Subcutaneous adipose tissue (tissue), 4 donors: ENCODE measurements around the gene SAP30L. TPM values are rescaled to one million over a fixed set of nuclear protein-coding genes. Genes with fewer than 3 reads are reported as not detected.

ENCODE experiments used
- total RNA-seq, 4 donors: library from RNA; depleted of rRNA; stranded (reverse); fragments of >200 nt; gene quantifications; one replicate each; pipeline ENCODE4 v1.1.0, GENCODE V29; 2016
- TF ChIP-seq, protein P1 (sequence below): fragments of 450-650 bp; IDR thresholded peaks from one replicate; pipeline ENCODE4 v1.5.1; 2016; ENCODE audit warnings: low read depth, mild to moderate bottlenecking, control low read depth, antibody characterized with exemption, moderate library complexity

The SAP30L gene, protein sequence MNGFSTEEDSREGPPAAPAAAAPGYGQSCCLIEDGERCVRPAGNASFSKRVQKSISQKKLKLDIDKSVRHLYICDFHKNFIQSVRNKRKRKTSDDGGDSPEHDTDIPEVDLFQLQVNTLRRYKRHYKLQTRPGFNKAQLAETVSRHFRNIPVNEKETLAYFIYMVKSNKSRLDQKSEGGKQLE
- total RNA-seq: 10 to 100 TPM; 22.2 to 43.6 (median 27.6) TPM

DNA sequence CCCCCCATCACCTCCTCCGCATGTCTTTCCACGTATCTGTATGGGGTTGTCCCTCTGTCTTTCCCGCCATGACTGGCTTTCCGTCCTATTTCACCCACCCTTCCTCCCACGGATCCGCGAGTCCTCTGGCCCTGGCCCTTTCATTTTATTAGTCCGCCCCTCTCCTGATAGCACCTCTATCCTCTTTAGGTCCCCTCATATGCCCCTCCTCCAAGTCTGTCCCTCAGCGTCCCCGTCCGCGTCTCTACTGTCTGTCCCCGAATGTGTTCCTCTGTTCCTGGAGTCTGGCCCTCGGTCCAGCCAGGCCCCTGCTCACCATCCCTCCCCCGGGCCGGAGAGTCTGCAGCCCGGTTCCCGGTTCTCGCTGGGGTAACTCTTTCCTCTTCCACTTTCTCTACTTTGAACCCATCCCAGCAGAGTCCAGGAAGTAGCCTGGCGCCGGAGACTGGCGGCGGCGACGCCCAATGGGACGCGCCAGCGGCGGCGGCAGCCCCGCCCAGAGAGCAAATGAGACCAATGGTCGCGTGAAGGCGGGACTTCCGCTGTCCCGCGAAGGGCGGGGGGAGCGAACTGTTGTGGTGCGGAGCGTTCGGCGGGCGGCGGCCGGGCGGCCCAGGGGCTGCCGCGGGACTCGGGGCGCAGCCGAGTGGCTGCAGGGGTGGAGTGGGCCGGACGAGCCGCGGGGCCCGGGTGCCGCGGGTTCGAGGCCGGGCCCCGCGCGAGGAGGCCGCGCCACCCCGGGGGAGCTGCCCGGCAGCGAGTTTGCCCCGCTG, at the start of gene SAP30L:
Gene SAP30L (plus strand): TSS at position 576 of the 773 bp plus-strand sequence. CDS start 608 bp downstream, outside the sequence.
- TF ChIP-seq, protein P1, sequence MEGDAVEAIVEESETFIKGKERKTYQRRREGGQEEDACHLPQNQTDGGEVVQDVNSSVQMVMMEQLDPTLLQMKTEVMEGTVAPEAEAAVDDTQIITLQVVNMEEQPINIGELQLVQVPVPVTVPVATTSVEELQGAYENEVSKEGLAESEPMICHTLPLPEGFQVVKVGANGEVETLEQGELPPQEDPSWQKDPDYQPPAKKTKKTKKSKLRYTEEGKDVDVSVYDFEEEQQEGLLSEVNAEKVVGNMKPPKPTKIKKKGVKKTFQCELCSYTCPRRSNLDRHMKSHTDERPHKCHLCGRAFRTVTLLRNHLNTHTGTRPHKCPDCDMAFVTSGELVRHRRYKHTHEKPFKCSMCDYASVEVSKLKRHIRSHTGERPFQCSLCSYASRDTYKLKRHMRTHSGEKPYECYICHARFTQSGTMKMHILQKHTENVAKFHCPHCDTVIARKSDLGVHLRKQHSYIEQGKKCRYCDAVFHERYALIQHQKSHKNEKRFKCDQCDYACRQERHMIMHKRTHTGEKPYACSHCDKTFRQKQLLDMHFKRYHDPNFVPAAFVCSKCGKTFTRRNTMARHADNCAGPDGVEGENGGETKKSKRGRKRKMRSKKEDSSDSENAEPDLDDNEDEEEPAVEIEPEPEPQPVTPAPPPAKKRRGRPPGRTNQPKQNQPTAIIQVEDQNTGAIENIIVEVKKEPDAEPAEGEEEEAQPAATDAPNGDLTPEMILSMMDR: no peak

DNA sequence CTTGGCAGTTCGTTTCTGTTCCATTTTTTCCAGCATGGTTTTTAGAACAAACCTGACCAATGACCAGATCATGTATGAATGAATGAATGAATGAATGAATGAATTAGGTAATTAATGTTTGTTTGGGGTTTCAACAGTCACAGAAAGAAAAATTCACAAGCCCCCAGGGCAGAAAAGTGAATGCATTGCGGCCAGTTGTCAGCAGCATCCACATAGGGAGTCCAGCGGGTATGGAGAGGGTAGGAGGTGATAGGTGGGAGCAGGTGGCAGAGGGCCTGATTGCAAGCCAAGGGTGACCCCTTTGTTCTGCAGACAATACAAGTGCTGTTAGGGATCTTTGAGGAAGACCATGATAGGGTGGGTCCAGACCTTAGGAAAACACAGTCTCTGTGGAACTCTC, 49.7 kb upstream of the SAP30L start:
- TF ChIP-seq, protein P1: no peak

DNA sequence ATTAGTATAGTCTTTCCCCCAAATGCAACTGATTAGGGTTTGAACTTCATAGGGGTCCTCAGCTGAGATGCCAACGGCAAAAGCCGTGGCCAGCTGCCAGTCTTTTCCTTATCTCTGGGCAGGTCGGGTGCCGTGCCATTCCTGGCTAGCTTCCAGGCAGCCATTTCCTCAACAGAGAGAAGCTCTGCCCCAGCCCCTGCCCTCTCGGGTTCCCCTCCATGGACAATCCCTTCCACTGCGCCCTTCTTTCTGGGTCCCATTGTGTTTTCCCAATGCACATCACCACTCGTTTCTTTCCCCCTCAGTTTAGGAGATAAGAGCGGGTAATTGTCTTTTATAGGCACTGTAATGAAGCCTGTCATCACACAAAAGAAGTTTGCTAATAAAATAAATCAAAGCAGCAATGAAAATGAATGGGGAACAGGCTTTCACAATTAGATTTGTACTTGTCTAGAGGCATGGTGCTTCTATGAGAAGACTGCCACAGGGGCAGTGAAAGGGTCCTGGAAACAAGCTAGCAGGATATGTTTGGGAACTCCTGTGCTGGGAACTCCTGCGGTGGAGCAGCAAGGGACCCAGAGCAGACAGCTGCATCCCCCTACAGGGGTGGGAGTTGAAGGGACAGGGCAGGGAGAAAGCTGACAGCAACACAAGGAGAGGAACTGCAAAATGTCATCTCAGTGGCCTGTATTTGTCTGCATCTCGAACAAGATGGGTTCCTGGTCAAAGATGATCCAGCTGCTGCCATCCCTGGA, 48.0 kb upstream of the SAP30L start:
- TF ChIP-seq, protein P1: no peak

DNA sequence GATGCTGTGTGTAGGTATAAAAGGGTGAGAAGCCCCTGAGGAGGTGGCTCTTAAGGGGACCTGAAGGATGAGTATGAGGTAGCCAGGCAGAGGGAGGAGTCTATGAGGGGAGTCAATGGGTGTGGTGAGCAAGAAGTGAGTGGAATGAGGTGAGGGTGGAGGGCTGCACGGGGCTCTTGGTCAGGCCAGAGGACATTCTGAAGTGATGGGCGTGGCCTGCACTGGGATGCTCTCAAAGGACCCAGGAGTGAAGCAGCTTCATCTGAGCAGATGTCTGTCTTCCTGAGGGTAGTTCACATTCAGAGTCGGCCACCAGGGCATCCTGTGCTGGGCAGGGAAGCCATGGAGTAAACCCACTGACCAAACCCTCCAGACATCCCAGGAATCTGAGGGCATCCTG, 45.1 kb upstream of the SAP30L start:
- TF ChIP-seq, protein P1: no peak

DNA sequence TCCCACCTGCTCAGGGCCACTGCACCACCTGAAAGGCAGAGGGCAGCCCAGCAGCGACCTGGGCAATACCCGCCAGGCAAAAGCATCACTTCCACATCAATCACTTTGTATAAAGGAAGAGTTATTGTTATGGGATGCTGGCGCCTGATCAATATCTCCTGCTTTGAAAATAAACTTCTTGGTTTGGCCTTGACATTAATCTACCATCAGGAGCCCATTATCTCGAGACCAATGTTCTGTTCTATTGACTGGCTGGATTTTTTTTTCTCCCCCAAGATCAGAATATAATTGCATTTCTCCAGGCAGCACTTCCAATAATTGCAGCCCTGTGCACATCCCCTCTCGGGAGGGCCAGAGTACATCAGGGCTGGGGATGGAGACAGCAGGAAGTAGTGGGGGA, 44.4 kb upstream of the SAP30L start:
- TF ChIP-seq, protein P1: no peak

DNA sequence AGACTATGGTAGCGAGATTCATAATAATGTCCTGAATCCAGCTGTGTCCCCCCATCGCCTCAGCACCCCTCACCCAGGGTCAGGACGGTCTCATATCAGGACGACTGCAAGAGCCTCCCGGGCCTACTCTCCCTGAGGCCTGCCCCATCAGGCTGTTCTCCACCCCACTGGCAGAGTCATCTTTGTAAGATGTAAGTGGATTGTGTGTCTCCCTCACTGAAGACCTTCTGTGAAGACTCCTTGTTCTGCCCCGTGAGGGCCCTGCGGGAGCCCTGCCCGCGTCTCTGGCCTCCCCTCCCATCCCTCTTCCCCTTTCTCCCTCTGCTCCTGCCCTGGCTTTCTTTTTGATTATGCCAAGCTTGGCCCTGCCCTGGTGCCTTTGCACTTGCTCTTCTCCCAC, 43.9 kb upstream of the SAP30L start:
- TF ChIP-seq, protein P1: no peak

DNA sequence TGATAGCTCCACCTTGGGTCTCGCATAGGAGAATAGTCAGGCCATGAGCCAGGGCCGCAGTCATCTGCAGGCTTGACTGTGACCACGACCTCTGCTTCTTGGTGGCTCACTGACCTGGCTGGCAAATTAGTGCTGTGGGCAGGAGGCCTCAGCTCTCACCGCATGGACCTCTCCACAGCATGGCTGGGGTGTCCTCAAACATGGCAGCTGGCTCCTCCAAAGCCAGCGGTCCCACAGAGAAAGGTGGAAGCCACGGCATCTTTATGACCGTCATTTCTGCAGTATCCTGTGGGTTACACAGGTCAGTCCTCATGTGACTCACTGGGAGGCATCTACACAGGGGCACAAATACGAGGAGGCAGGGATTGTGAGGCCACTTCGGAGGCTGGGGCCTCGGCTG, 43.2 kb upstream of the SAP30L start:
- TF ChIP-seq, protein P1: no peak
